Panc1 (cell line): ENCODE measurements around the gene KLF17.

ENCODE experiments used
- CTCF ChIP-seq: fragments of 450-650 bp; IDR thresholded peaks from 2 replicates; pipeline ENCODE4 v1.5.1; 2017; ENCODE audit warnings: mild to moderate bottlenecking
- SIN3A ChIP-seq: IDR thresholded peaks from 2 replicates; pipeline ENCODE4 v1.6.1; 2012; ENCODE audit warnings: low read depth, mild to moderate bottlenecking, low read length, moderate library complexity, borderline replicate concordance; ENCODE audit not compliant: insufficient read depth

DNA sequence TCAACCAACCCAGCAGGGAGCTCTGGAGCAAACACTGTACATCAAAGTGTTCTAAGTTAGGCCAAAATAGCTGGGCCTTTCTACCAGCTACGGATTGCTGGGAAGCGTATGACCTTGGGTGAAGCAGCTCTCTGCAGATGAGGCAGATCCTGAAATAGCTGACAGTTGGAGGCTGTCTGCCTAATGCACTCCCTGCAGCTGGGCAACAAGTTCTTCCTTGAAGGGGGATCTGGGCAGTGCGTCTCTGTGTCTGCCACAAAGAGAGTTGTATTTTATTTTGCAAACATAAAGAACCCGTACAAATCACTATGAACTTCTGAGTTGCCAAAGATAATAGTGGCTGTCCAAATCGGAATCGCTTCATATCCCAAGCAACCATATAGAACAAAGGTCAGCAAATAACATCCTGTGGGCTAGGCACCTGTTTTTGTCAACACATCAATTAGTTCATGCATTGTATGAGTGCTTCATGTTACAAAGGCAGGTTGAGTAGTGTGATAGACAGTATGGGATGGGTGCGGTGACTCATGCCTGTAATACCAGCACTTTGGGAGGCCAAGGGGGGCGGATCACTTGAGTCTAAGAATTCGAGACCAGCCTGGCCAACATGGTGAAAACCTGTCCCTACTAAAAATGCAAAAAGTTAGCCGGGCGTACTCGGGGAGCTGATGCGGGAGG lies 29.1 kb upstream of the KLF17 start:
- TF ChIP-seq CTCF (no peak), SIN3A (no peak)
